HepG2 (cell line): Measurements from ENCODE around the gene ACTR6. TPM values are rescaled to one million over a fixed set of nuclear protein-coding genes. Genes with fewer than 3 reads are reported as not detected.

Experiments
- ATAC-seq: fragments of 200-7000 bp; cut with Tn5 transposase; 3 replicates; pipeline ENCODE4 v1.9.1; 2020; ENCODE audit warnings: mild to moderate bottlenecking, moderate library complexity
- BruUV-seq: library from RNA; stranded (reverse); fragments of 400-500 nt; replicated peaks from 2 replicates; lab custom pipeline; 2021; lab: Mats Ljungman, UMichigan
- CTCF ChIA-PET: fragments of 300-600 bp; formaldehyde crosslinking; extraction: SDS; loops from one replicate; lab custom pipeline; 2021; ENCODE audit warnings: low total read pairs, inconsistent platforms, low intra/inter-chr PET ratio; lab: Yijun Ruan, JAX
- POLR2A ChIA-PET: fragments of 350-600 bp; sonication (Branson Sonifier 250); formaldehyde crosslinking; loops from one replicate; lab custom pipeline; 2020; ENCODE audit warnings: antibody characterized with exemption, inconsistent platforms; lab: Yijun Ruan, JAX
- DNase-seq: peaks from one replicate; pipeline ENCODE4 v3.0.0-alpha.2; 2015; ENCODE audit warnings: low spot score
- FAIRE-seq: peaks from 3 replicates; lab custom pipeline; 2011; peaks lifted over from hg19 to GRCh38; lab: Jason Lieb, UNC
- H2AFZ ChIP-seq: one replicate; pipeline ENCODE4 v1.6.1; 2011; ENCODE audit warnings: low read length, inconsistent platforms
- H3K27ac ChIP-seq: fragments of 300-600 bp; 3 replicates; pipeline ENCODE4 v1.8.0; 2011; ENCODE audit warnings: mixed run types, mild to moderate bottlenecking, mixed read lengths, low read length, inconsistent platforms; ENCODE audit not compliant: insufficient read depth; ENCODE audit errors: extremely low read length
- H3K27me3 ChIP-seq, 2 experiments: fragments of 200-600 bp in 1 of 2; 2 replicates in 1 of 2; 3 replicates in 1 of 2; pipeline versions ENCODE4 v1.6.0 to v1.8.0; 2011; ENCODE audit warnings: low read length in 2 of 2, mild to moderate bottlenecking in 2 of 2, moderate library complexity in 2 of 2, inconsistent platforms in 1 of 2; ENCODE audit not compliant: insufficient read depth in 2 of 2, control insufficient read depth in 1 of 2
- H3K36me3 ChIP-seq, 2 experiments: fragments of 200-600 bp in 1 of 2; replicated peaks in 1 of 2; 2 replicates in 1 of 2; 3 replicates in 1 of 2; pipeline versions ENCODE4 v1.5.1 to v1.8.0; 2011; ENCODE audit warnings: low read length in 2 of 2, inconsistent platforms in 1 of 2; ENCODE audit not compliant: insufficient read depth in 2 of 2, control insufficient read depth in 1 of 2
- H3K4me1 ChIP-seq: 2 replicates; pipeline ENCODE4 v1.5.1; 2012; ENCODE audit warnings: low read length, inconsistent platforms; ENCODE audit not compliant: insufficient read depth
- H3K4me2 ChIP-seq: 2 replicates; pipeline ENCODE4 v1.6.0; 2011; ENCODE audit warnings: low read depth, low read length, inconsistent platforms
- H3K4me3 ChIP-seq, 3 experiments: fragments of 200-600 bp in 1 of 3; sonication (generic), shearing (Covaris generic) in 1 of 3; replicated peaks in 1 of 3; 2 replicates each; pipeline ENCODE4 v1.5.1; 2011 to 2016; ENCODE audit warnings: low read length in 3 of 3, inconsistent platforms in 2 of 3, low read depth in 2 of 3, mild to moderate bottlenecking in 2 of 3, control low read depth in 1 of 3, mixed read lengths in 1 of 3; ENCODE audit not compliant: insufficient read depth in 1 of 3
- H3K79me2 ChIP-seq: one replicate; pipeline ENCODE4 v1.6.1; 2011; ENCODE audit warnings: low read length, inconsistent platforms; ENCODE audit not compliant: insufficient read depth
- H3K9ac ChIP-seq: 2 replicates; pipeline ENCODE4 v1.6.0; 2011; ENCODE audit warnings: mild to moderate bottlenecking, low read depth, low read length, inconsistent platforms; ENCODE audit not compliant: insufficient read depth
- H3K9me3 ChIP-seq: 2 replicates; pipeline ENCODE4 v1.5.1; 2012; ENCODE audit warnings: mild to moderate bottlenecking, low read length
- H4K20me1 ChIP-seq: 2 replicates; pipeline ENCODE4 v1.6.0; 2011; ENCODE audit warnings: inconsistent platforms, mild to moderate bottlenecking, low read length, moderate library complexity; ENCODE audit not compliant: insufficient read depth
- ARID5B ChIP-seq: IDR thresholded peaks from 2 replicates; pipeline ENCODE4 v1.4.0; 2020; ENCODE audit warnings: mild to moderate bottlenecking, missing genetic modification reagents
- HNRNPLL ChIP-seq: fragments of 200-400 bp; formaldehyde crosslinking; IDR thresholded peaks from 2 replicates; pipeline ENCODE4 v1.6.1; 2017; ENCODE audit warnings: mild to moderate bottlenecking, low read depth, low read length; ENCODE audit not compliant: poor library complexity, severe bottlenecking
- IRF9 ChIP-seq: sonication (generic); formaldehyde crosslinking; IDR thresholded peaks from 2 replicates; pipeline ENCODE4 v1.8.0; 2022; ENCODE audit warnings: missing genetic modification reagents, mild to moderate bottlenecking, borderline replicate concordance
- KLF15 ChIP-seq: sonication (generic); formaldehyde crosslinking; IDR thresholded peaks from 2 replicates; pipeline ENCODE4 v1.8.1; 2023; ENCODE audit warnings: borderline replicate concordance, mild to moderate bottlenecking, inconsistent platforms, missing genetic modification reagents, mixed read lengths
- MTA3 ChIP-seq: sonication (generic); formaldehyde crosslinking; IDR thresholded peaks from 2 replicates; pipeline ENCODE4 v1.4.0; 2020; ENCODE audit warnings: missing genetic modification reagents
- NR2C2 ChIP-seq: sonication (generic); formaldehyde crosslinking; IDR thresholded peaks from 2 replicates; pipeline ENCODE4 v1.4.0; 2020; ENCODE audit warnings: missing genetic modification reagents, mild to moderate bottlenecking, moderate library complexity, borderline replicate concordance
- PAXIP1 ChIP-seq: sonication (generic); formaldehyde crosslinking; conservative IDR thresholded peaks from 2 replicates; pipeline ENCODE4 v1.4.0; 2020; ENCODE audit warnings: mild to moderate bottlenecking, missing genetic modification reagents, moderate library complexity
- PCBP2 ChIP-seq: fragments of 200-400 bp; formaldehyde crosslinking; optimal IDR thresholded peaks from 2 replicates; pipeline ENCODE3; 2018; ENCODE audit warnings: low read length, low read depth; ENCODE audit not compliant: poor library complexity, severe bottlenecking
- REXO4 ChIP-seq: sonication (generic); formaldehyde crosslinking; IDR thresholded peaks from 2 replicates; pipeline ENCODE4 v1.8.0; 2022; ENCODE audit warnings: missing genetic modification reagents, mild to moderate bottlenecking, borderline replicate concordance
- THRA ChIP-seq: sonication (generic); formaldehyde crosslinking; IDR thresholded peaks from 2 replicates; pipeline ENCODE4 v1.4.0; 2020; ENCODE audit warnings: missing genetic modification reagents, borderline replicate concordance
- ZC3H4 ChIP-seq: sonication (generic); formaldehyde crosslinking; IDR thresholded peaks from 2 replicates; pipeline ENCODE4 v1.4.0; 2020; ENCODE audit warnings: missing genetic modification reagents, borderline replicate concordance
- ZNF143 ChIP-seq: sonication (generic); formaldehyde crosslinking; IDR thresholded peaks from 2 replicates; pipeline ENCODE4 v1.4.0; 2020; ENCODE audit warnings: missing genetic modification reagents
- ZNF430 ChIP-seq: sonication (generic); formaldehyde crosslinking; IDR thresholded peaks from 2 replicates; pipeline ENCODE4 v1.9.0; 2021; ENCODE audit warnings: mild to moderate bottlenecking, missing genetic modification reagents
- WGBS: methylation state at CpG from one replicate; pipeline ENCODE4 v1.1.6; 2017; ENCODE audit warnings: low lambda C conversion rate; 5-methylcytosine and 5-hydroxymethylcytosine counted together
- in situ Hi-C: cut with HindIII; loops from 2 replicates; pipeline ENCODE4 v1.10.0; 2017; ENCODE audit warnings: low pct_unique_long_range_greater_than_20kb; ENCODE audit not compliant: extremely low pct_ligation_motif_present
- intact Hi-C: fragments of 100-400 bp; cut with micrococcal nuclease; formaldehyde crosslinking; loops from one replicate; pipeline ENCODE4 v1.10.0; 2022; ENCODE audit not compliant: unreplicated experiment
- polyA plus RNA-seq, 8 experiments: library from polyadenylated mRNA; depleted of rRNA in 3 of 8; stranded (reverse) in 7 of 8; unstranded in 1 of 8; fragments of >200 nt; fragmentation: Illumina TruSeq in 4 of 8; extraction: Trizol in 4 of 8; gene quantifications; 2 replicates each; pipeline versions ENCODE4 v1.2.1 to v1.2.3, GENCODE V29; 2011 to 2016; ENCODE audit warnings: low read depth in 4 of 8, missing spikeins in 1 of 8, mixed read lengths in 1 of 8; ENCODE audit not compliant: insufficient read depth in 1 of 8
- total RNA-seq, 5 experiments: library from RNA; depleted of rRNA; stranded (reverse); fragments of >200 nt; fragmentation: Illumina TruSeq; extraction: Trizol; gene quantifications; 2 replicates each; pipeline ENCODE4 v1.2.3, GENCODE V29; 2016; ENCODE audit warnings: low read depth in 1 of 5

The ACTR6 gene
- total and polyA plus RNA-seq, 2 of the 13 experiments (the other 11 are each of a cell fraction or from before 2014, with no cell fraction given), result 12.9 to 22.4 TPM

GRCh38 chr12:100215209-100215608 lies 14.6 kb downstream of the ACTR6 start:
- H3K36me3 ChIP-seq, result peaks cover 3 to 28% of the 10 kb centered on the region in 2 experiments; a peak in 3 of 5 replicates
- H3K27ac ChIP-seq, result no peak overlapping the region
- H3K4me2 ChIP-seq, result no peak overlapping the region
- H3K4me1 ChIP-seq, result peaks cover 55% of the 10 kb centered on the region
- BruUV-seq, result no TSS peak
- H3K9me3 ChIP-seq, result no peaks in the 10 kb centered on the region
- H3K9ac ChIP-seq, result no peak overlapping the region
- FAIRE-seq (no peak), ATAC-seq (no peak)
- no peaks in the 10 kb centered on the region for H4K20me1 ChIP-seq
- in situ Hi-C loops, result no loop called here
- POLR2A ChIA-PET, result no interaction called here
- H3K4me3 ChIP-seq, result no peak overlapping the region
- intact Hi-C loops, result no loop called here
- no peak overlapping the region for H2AFZ ChIP-seq
- 90% methylated on average over 1 of the region's 1 CpG for WGBS
- no peaks in the 10 kb centered on the region for H3K27me3 ChIP-seq
- TF ChIP-seq ZNF430, result no peak
- no peak for TF ChIP-seq REXO4
- no peak for TF ChIP-seq PAXIP1 (CRISPR knock-in tag)
- no peak for TF ChIP-seq NR2C2 (CRISPR knock-in tag)
- no peak for TF ChIP-seq ZC3H4 (CRISPR knock-in tag)
- no peak for TF ChIP-seq HNRNPLL
- no peak for TF ChIP-seq THRA (CRISPR knock-in tag)
- no peak for TF ChIP-seq PCBP2
- TF ChIP-seq ZNF143 (CRISPR knock-in tag), result no peak
- TF ChIP-seq ARID5B, result no peak
- no peak for TF ChIP-seq IRF9
- no peak for TF ChIP-seq MTA3
- TF ChIP-seq KLF15 (CRISPR knock-in tag), result no peak
- TF ChIP-seq, all 625 proteins: peak for 0
- CTCF ChIA-PET, result no interaction called here
- no peaks in the 10 kb centered on the region for H3K79me2 ChIP-seq
- no peak for DNase-seq
